NCI-H748 (cell line): ENCODE results near the gene EXOC6.

ENCODE experiments used
- DNase-seq: peaks from one replicate; lab custom pipeline; 2025; ENCODE audit not compliant: unreplicated experiment; lab: John Stamatoyannopoulos, UW

The EXOC6 gene, protein sequence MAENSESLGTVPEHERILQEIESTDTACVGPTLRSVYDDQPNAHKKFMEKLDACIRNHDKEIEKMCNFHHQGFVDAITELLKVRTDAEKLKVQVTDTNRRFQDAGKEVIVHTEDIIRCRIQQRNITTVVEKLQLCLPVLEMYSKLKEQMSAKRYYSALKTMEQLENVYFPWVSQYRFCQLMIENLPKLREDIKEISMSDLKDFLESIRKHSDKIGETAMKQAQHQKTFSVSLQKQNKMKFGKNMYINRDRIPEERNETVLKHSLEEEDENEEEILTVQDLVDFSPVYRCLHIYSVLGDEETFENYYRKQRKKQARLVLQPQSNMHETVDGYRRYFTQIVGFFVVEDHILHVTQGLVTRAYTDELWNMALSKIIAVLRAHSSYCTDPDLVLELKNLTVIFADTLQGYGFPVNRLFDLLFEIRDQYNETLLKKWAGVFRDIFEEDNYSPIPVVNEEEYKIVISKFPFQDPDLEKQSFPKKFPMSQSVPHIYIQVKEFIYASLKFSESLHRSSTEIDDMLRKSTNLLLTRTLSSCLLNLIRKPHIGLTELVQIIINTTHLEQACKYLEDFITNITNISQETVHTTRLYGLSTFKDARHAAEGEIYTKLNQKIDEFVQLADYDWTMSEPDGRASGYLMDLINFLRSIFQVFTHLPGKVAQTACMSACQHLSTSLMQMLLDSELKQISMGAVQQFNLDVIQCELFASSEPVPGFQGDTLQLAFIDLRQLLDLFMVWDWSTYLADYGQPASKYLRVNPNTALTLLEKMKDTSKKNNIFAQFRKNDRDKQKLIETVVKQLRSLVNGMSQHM

DNA sequence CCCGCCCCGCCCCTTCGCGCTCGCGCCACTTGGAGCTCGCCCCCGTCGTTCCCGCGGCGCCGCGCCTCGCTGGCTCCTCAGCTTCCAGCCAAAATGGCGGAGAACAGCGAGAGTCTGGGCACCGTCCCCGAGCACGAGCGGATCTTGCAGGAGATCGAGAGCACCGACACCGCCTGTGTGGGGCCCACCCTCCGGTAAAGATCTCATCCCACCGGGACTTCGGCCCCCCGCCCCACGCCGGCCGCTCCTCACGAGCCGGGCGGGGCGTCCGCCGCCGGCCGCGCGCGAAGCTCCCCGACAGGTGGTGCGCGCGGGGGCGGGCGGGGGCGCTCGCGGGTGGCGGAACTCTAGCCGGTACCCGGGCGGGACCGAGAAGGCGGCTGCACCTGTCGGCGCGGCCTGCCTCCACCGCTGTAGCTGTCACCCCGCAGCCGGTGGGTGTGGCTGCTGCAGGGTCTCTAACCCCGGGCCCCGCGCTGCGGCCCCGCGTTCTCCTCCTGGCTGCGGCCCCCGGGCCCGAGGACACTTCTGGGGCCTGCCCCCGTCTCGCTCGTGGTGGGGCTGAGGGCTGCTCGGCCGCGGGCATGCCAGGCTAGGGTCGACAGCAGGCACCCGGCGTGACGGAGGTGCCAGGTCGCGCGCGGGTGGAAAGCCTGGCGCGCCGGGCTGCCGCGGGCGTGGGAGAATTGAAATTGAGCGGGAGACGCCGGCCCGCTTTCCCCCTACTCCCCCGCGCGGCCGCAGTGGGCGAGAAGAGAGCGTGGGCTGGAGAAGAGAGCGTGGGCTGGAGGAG lies at the start of gene EXOC6:
EXOC6 (plus strand) TSS at position 80 of the 793 bp plus-strand sequence; CDS start at position 94, 14 bp downstream.
- DNase-seq = peak; percentile 87

DNA sequence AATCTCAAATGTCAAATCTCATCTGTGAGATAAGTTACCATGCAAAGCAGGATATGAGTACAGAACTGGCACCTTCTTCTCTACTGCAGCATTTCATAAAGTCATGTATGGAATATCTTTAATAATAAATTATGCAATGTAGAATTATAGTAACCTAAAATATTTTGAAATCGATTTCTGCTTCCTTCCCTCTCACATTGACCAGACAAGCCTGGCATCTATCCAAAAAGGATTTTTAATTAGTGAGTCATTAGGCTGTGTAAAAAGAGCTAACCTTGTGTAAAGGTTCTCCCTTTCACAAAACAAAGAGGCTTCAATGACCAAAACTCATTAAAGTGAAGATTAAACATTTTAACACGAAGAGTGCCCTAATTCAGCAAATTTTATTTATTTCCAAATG lies 48.8 kb upstream of the EXOC6 start:
- DNase-seq = peak; percentile 63

DNA sequence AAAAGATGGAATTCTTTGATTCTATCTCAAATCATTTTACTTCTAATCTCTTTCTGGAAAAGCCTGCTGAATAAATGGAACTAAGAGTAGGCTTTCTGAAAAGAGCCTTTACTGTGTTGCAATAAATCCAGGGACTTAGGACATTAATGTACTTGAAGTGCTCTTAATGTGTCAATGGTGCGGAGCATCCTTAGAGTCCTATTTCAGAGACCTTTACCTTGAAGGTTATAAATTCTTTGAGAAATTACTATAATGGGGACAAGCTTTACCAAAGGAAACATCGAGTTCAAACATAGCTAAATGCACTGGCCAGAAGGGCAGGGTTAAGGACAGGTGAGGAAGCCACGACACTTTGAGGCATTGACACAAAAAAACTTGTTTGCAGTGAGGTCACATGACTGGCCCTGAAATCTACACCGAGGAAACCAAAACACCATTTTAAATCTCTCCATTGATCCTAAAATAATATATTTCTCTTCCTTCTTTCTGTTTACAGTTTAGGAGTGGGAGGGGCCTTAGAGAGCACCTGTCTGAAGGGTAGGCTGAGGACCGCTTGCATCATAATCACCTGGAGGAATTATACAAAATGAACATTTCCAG lies 48.1 kb upstream of the EXOC6 start:
- DNase-seq = peak; percentile 84

DNA sequence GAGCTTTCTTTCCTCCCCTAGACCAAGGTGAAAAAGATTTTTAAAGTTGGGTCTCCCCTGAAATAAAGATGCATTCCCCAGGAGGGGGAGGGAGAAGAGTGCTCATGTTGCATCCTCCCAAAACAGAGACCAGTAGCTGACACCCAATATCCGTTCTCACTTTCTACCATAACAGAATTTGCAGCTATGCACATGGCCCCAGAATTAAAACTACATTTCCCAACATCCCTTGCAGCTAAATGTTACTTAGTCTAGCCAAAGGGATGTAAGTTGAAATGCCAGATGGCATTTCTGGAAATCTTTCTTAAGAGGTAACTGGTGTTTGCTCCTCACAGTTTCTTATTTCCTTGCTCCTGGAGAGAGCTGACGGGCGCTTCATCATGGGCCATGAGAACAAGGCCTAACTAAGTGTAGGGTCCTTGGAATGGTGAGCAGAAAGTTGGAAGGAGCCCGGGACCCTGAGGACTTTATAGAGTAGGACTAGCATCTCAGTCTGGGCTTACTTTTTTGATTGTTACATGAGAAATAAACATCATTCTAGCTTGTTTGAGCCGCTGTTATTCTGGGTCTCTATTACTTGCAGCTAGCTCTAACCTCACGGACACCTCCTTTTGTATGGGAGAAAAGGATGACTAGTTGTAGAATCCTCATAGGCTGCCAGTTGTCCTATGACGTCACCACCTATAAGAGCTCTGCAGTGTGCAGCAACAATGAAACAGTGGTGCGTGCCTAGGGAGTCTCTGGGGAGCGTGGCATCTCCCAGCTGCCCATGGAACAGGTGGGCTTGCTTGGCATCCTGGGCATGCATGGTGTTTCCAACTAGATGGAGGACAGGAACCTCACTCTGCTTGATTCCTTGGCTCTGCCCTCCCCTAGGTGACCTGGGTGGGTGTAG lies 46.1 kb upstream of the EXOC6 start:
- no peak for DNase-seq

DNA sequence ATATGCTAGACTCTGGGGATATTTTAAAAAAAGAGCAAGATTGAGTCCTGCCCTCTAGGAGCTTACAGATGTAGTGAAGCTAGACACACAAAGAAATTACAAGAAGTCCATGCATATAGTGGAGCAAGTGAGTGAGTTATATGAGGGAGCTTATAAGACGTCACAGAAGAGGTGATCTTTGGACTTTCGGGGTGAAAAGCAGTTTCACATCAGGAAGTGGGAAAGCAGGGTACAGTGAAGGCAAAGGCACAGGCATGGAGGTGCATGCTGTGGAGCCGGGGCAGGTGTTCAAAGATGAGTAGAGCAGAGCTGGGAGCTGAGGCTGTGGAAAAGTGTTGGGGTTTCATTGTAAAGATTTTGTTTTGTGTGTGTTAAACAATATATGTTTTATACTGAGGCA lies 38.5 kb upstream of the EXOC6 start:
- DNase-seq = no peak

DNA sequence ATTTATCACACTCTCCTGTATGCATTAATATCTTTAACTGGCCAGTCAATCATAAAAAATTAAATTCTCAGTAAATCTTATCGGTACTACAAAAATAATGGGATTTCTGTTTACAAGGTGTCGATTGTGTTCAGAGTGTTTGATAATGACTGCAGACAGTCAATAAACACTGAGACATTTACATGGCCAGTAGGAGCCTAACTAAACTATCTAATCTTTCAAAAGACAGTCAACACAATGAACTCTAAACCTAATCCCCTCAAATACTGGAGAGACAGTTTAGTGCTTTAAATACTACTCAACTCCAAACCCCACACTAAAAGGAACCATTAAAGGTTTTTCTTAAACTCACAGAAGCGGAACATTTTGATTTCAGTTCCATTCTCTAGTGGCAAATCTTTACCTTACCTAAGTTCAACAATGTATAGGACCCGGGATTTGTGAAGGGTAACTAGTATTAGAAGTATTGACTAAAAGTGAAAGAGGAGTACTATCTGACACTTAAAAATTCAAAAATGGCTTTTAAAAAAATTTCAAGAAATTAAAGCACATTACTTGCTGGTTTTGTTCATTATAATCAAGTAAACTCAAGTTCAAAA lies 37.3 kb upstream of the EXOC6 start:
- DNase-seq = peak; percentile 3

DNA sequence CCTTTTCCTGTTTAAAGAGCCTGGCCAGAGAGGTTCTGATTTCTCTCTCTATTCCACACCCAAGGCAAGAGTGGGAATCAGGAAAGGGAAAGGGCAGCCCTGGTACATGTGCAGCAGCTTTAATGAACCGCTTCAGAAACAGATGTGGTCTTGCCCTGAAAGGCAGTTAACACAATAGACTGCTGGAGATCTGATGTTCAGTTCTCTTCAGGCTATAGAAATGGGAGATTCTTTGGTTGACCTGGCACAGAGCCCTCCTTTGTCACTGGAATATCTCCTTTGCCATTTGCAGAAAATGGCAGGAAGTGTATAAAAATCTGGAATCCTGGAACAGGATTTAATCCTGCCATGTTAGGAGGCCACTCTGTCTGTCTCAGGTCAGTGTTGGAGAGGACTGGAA lies 36.3 kb upstream of the EXOC6 start:
- no peak for DNase-seq

DNA sequence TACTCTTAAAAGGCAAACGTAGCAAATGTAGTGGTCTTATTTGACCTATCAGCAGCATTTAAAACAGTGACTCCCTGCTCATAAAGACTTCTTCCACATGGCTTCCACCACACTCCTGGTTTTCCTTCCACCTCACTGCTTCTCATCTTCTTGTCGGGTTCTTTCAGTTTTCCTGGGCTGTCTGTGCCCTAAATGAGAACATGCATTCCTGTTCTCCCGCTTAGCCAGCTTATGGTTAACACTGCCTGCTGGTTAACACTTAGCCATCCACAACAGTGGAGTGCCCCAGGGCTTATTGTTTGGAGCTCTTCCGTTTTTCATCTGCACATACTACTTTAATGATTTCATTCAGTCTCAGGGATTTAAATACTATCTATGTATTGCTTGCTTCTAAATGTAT lies 34.3 kb upstream of the EXOC6 start:
- no peak for DNase-seq

DNA sequence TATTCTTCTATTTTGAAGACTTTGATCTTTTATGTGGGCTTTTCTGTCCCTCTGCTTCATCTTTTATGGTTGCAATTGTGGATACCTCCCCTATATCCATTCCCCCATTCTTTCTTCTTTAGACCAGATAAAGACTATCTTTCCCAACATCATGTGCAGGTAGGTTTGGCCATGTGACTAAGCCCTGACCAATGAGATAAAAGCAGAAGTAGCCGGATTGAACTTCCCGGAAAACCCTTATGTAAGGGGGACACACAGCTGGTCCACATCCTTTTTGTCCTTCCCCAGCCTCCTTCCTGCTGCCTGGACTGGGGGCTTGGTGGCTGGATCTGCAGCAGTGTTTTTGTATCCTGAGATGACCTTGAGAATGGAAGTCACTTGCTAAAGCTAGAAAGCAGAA lies 33.5 kb upstream of the EXOC6 start:
- DNase-seq = no peak

DNA sequence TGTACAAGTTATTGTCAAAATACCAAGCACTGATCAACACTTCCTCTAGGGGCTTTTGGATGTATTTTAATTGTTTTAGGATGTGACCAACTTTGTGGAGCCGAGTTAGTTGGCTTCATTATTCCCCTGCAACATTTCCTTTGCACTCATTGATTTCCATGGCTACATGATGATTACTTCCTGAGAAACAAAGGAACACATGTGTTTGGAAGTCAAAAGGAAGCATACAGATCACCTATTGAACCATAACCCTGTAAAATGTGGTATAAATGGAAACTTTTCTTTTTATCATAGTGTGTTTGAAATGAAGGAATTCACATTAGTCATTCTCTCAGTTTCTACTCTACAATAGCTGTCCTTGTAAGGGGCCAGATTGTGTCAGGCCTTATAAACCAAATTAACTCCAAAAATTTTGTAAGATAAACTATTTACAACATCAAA lies 32.2 kb upstream of the EXOC6 start:
- no peak for DNase-seq

DNA sequence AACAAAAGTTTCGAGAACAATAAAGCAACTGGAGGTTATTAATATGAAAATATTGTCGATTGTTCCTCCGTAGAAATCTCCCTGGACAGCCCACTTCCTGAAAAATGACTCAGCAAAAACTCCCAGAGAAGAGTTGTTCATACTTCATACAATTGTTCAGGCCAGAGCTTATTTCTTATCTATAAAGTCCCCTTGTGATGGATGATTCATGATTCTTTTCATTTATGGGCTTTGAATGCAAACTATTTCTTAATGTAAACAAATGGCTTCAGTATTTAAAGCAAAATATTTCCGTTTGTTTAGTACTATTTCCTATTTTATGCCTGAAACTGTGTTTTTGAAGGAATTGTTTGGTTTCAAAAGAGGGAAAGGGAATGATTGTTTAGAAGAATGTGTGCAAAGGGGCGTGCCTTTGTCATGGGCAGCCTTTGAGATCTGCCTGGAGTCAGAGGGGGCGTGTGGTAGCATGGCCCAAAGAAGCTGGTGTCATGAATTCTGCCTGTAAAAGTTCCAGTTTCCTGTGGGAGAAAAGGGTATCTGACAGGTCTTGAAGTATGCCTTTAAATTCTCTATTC lies 26.2 kb upstream of the EXOC6 start:
- DNase-seq = no peak

DNA sequence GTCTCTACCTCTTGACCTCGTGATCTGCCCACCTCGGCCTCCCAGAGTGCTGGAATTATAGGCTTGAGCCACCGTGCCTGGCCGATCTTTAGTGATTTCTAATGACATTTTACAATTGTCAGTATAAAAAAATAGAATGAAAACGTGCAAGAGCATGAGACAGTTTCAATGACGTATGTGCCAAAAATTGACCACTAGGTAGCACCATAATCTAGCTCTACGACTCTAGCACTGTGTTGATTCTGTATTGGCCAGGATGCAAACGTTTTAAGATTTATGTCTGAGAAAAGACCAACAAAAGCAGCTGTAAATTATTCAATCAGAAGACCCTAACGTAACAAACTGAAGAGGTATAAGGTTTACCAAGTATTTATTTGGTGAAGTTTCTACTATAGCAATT lies 25.4 kb upstream of the EXOC6 start:
- no peak for DNase-seq

DNA sequence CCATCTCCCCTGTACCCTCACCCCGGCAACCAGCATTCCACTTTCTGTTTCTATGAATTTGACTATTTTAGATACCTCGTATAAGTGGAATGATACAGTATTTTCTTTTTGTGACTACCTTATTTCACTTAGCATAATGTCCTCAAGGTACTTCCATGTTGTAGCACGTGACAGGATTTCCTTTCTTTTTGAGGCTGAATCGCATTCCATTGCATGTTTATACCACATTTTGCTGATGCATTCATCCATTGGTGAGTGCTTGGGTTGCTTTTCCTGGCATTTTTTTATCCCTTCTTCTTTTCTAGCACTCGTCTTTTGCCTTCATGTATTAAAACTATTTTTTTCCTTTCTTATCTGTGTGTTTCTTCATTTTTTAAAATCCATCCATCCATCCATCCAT lies 22.3 kb upstream of the EXOC6 start:
- no peak for DNase-seq

DNA sequence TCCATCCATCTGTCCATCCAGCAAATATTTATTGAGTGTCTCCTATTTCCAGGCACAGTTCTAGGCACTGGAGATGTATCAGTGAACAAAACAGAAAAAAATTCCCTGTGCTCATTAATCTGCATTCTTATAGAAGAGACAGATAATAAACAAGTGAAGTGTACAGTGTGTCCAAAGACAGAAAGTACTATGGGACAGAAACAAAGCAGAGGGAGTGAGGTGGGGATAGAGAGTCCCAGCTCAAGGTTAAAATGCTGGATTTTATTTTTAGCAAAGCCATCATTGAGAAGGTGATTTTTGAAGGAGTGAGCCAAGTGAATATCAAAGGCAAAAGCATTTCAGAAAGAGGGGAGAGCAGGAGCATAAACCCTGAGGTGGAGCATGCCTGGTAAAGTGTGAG lies 21.8 kb upstream of the EXOC6 start:
- no peak for DNase-seq

DNA sequence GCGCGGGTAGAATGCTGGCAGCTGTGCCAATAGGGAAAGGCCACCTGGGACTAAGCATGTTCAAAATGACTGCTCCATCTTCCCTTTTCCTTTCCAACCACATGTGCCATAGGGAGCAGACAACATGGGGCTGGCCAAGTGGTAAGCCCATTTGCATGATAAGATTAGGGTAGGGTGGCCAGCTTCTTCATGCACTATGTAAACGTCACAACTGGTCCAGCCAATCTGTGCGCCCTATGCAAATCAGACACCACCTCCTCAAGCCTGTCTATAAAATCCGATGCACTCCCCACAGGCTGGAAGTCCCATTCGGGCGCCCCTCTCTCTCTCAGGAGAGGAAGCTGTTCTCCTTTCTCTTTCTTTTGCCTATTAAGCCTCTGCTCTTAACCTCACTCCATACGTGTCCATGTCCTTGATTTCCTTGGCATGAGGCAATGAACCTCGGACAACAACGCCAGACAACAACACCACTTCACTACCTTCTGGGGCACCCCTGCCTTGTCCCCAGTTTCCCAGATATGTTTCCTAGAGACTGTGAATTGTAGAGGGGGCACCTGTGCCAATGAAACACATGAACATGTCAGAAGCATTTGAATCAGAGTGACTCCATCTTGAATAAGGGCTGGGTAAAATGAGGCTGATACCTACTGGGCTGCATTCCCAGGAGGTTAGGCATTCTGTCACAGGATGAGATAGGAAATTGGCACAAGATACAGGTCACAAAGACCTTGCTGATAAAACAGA lies 19.1 kb upstream of the EXOC6 start:
- DNase-seq = peak; percentile 41

DNA sequence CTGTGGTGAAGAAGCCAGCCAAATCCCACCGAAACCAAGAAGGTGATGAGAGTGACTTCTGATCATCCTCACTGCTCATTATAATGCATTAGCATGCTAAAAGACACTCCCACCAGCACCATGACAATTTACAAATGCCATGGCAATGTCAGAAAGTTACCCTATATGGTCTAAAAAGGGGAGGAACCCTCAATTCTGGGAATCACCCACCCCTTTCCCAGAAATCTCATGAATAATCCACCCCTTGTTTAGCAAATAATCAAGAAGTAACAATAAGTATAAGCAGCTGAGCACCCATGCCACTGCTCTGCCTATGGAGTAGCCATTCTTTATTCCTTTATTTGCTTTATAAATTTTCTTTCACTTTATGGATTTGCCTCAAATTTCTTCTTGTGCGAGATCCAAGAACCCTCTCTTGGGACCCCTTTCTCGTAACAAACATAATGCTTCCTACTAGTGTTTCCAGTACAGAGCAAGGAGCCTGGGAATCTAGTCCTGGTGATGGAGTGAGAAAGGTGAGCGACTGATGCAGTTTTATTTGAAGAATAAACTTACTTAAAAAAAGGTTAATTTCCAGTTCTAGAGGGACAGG lies 18.4 kb upstream of the EXOC6 start:
- no peak for DNase-seq

DNA sequence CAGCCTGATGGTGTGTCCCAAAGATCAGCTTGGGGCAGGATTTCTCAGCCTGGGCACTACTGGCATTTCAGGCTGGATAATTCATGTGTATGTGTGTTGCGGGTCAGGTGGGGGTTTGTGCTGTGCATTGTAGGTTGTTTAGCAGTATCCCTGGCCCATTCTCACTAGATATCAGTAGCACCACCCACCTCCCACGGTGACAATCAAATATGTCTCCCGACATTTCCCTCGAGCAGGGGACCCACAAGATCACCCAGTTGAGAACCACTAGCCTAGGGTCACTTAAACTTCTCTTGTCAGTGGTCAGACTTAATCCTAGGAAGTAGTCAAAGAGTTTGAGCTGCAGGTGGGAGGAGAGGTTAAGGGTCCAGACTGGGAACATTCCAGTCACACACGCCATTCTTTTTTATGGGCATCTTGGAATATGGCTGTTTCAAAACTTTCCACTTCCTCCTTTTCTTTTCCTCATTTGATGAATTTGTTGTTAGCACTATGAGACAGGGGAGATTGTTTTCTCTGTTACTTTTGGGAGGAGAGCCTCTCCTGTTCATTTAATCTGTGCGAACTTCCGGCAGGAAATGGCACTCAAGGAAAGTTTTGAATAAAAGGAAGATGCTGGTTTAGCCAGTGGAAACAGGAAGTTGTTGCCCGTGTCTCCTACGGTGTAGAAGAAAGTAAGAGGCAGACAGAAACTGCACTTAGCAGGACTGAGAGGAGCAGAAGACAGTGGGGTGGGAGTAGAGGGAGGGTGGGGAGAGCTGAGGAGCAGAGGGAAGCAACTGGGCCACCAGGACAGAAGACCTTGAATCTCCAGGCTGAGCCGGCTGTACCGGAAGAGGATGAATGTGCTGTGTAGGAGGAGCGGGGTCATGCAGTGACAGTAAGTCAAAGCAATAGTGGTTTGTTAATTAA lies 17.6 kb upstream of the EXOC6 start:
- DNase-seq = no peak
